Measurements from ENCODE around the gene SOS2.

The SOS2 gene

GRCh38 chr14:50113381-50114035 lies 117.9 kb downstream of the SOS2 start:
- no peak for DNase-seq

DNA sequence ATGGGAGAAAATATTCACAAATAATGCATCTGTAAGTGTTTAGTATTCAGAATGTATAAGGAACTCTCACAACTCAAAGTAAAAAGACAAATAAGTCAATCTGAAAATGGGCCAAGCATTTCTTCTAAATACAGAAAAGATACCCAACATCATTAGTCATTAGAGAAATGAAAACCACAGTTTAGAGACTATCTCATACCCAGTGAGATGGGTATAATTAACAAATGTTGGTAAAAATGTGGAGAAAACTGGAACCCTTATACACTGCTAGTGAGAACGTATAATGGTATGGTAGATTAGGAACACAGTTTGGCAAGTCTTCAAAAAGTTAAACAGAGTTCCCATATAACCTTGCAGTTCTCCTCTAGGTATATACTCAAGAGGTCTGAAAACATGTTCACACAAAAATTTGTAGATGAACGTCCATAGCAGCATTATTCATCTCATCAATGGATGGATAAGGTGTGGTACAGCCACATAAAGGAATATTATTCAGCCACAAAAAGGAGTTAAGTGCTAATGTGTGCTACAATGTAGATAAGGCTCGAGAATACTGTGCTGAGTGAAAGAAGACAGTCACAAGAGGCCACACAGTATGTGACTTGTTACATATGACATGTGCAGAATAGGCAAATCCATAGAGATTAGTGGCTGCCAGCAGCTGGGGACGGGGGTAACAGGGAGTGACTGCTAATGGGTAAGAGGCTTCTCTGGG lies 120.9 kb downstream of the SOS2 start:
- DNase-seq, result no peak

- DNase-seq, result no peak
These were observed 122.0 kb downstream of the SOS2 start for GRCh38 chr14:50109342-50109741.

DNA sequence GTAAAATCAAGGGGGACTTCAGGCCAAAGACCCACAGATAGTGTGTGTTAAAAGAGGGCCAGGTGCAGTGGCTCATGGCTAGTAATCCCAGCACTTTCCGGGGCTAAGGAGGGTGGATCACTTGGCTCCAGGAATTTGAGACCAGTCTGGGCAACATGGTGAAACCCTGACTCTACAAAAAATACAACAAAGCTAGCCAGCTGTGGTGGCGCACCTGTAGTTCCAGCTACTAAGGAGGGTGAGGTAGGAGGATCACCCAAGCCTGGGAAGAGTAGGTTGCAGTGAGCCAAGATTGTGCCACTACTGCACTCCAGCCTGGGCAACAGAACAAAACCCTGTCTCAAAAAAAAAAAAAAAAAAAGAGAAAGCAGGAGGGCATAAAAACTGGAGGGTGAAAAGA lies 123.5 kb downstream of the SOS2 start:
- DNase-seq, result no peak

DNA sequence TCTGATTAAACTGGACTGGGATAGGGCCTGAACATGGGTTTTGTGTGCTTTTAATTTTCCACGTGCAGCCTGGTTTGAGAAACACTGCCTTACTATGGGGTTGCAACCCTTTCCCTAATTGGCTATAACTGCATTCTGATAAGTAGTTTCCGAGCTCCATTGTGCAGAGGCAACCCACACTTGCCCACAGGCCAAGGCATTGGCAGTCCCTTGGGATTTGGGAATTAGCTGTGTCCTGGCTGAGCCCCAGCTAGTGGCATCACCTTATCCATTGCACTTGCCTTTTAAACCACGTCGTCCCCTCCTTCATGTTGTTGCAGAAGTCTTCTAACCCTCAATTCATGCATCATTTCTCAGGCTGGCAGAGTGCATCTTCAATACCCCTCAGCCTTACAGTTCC lies 125.2 kb downstream of the SOS2 start:
- no peak for DNase-seq

DNA sequence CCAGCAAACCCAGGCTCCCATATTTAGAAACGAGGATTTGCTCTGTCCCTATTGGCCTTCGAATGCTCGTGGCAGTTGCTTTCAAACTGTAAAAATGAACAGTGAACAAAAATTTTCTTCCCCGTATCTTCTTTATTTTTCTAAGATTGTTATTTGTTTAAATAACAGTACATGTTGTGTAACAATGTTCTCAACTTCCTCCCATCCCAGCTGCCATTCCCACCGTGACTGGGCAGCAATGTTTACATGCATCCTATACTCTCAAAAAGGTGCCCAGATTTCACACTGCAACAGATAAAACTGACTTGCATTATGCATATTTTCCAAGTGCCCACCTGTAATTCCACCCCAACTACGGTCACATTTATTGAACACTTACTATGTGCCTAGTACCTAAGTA lies 127.8 kb downstream of the SOS2 start:
- no peak for DNase-seq

DNA sequence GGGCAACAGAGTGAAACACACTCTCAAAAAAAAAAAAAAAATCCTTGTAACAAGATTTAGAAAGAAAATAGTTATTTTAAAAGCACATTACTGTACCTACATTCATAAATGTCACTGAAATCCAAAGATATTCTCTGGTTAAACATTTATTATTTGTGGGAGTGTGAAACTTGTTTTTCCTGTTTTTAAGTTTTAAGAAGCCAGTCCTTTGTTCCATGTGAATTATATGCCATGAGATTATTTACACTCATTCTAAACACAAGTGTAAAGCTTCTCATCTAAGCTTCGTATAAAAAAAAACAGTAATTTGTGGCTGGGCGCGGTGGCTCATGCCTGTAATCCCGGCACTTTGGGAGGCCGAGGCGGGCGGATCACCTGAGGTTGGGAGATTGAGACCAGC lies 130.0 kb downstream of the SOS2 start:
- DNase-seq, result no peak

DNA sequence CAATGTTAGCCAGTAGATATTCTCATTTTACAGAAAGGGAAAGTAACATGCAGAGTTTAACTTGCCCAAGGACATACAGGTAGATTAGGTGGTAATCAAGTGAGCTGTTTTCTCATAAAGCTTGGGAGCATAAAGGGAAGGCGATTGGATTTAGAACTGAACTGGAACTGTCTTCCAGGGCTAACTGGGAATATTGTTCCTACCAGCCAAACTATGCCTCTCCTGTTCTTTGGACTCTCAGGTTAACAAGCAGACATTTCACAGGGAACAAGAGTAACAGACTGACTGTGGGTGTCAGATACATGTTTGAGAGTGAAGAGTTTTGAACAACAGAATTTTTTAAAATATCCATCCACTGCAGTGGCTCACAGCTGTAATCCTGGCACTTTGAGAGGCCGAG lies 130.6 kb downstream of the SOS2 start:
- no peak for DNase-seq

DNA sequence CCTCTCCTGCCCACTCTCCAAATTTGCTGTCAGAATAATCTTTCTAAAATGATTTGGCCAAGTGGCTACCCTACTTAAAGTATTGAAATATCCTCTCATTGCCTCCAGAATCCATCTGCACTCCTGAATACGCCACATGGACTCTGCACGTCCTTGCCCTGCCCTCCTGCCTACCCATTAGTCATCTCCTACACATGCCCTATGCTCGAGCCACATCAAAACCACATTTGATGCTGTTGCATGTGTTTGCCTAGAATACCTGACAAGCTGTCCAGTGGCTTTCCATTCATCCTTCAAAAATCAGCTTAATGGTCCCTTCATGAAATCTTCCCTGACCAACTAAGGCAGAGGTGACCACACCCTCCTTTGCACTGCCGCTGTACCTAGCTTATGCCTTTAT lies 132.0 kb downstream of the SOS2 start:
- no peak for DNase-seq

GRCh38 chr14:50095895-50096294 lies 135.5 kb downstream of the SOS2 start:
- DNase-seq, result no peak

GRCh38 chr14:50094056-50094755 lies 137.2 kb downstream of the SOS2 start:
- DNase-seq, result no peak

DNA sequence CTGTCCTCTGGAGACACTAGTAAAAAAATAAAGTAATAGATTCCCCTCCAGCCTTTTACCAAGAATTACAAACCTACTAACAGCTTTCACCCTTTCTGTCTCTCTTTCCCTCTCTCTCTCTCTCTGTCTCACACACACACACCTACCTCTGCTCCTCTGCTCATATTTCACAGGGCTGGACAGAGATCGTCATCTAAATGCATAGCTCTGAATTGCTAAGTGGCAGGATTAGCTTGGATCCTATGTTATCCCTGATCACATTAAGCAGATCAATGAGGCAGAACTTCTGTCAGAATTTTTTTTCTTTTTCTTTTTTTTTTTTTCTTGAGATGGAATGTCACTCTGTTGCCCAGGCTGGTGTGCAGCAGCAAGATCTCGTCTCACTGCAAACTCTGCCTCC lies 137.9 kb downstream of the SOS2 start:
- no peak for DNase-seq

DNA sequence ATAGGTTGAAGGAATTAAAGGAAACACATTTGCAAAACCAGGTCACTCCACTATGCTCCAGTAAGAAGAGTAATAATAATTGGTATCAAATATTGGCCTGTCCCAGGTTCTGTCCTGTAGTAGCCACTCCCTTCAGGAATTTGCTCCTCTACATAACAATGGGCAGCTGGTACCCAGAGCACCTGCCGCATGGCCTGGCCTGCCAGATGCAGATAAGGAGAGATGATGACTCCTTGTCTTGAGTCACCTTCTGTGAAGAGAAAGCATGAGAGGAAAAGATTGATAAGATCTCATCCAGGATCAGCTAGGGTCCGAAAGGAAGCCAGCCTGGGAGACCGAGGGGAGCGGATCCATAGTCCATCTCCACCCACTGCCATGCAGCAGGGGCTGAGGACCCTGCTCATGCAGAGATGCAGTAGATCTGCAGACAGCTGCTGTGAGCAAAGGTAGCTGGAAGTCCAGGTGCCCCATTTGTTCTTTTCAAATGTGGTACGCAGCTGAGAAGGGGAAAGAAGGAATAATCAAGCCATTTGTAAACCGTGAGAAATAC lies 139.3 kb downstream of the SOS2 start:
- DNase-seq, result no peak

- DNase-seq, result no peak
These were observed 140.0 kb downstream of the SOS2 start for GRCh38 chr14:50091240-50091913.

GRCh38 chr14:50089208-50089607 lies 142.2 kb downstream of the SOS2 start:
- no peak for DNase-seq

GRCh38 chr14:50088731-50089130 lies 142.6 kb downstream of the SOS2 start:
- no peak for DNase-seq

DNA sequence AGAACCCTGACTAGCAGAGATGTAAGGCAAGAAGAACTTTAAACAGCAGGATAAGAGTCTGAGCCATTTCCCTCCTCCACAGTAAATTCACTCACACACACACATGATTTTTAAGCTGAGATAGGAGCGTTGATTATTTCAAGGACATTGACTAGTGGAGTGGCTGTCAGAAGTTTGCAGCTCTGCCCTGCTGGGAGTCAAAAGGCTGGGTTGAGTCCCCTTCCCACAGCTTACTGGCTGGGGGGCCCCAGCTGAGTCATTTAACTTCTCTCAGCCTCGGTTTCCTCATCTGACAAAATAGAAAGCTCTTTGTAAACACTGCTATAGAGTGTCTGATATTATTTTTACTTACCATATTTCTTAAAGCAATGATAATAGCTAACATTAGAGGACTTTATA lies 143.3 kb downstream of the SOS2 start:
- DNase-seq, result no peak

GRCh38 chr14:50087341-50088116 lies 143.8 kb downstream of the SOS2 start:
- no peak for DNase-seq

DNA sequence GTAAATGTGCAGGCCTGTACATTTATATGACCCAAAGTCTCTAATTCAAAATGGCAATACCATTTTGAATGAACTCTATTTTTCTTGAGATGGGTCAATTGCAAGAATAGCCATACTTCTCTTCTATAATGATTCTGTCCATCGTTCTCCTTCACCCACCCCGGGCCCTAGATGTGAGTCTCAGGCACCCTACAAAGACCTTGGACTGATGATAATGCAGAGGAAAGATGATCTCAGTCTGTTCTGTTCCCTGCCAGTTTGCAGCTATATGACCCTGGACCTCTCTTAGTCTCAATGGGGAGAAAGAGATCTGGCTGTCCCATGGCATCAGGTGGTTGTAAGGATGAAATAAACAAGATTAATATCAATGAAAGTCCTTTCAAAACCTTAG lies 145.1 kb downstream of the SOS2 start:
- no peak for DNase-seq

GRCh38 chr14:50085570-50086320 lies 145.6 kb downstream of the SOS2 start:
- DNase-seq, result no peak

GRCh38 chr14:50084666-50085065 lies 146.7 kb downstream of the SOS2 start:
- DNase-seq, result no peak
